ENCODE data around the gene MEG3. TPM values are rescaled to one million over a fixed set of nuclear protein-coding genes. Genes with fewer than 3 reads are reported as not detected.

Gene MEG3
- total RNA-seq, 4 donors from 2014 or later: 1.2 to 18.9 (median 3.5) TPM

GRCh38 chr14:100867631-100868315 is 41.9 kb downstream of the MEG3 start:
- no peak overlapping the region for H3K4me3 ChIP-seq
- 79 to 92% methylated on average over 2 to 13 of the region's 13 CpGs for WGBS, 2 donors
- H3K4me1 ChIP-seq: no peaks in the 10 kb centered on the region
- no peaks in the 10 kb centered on the region for H3K27me3 ChIP-seq
- no peaks in the 10 kb centered on the region for H3K36me3 ChIP-seq
- TF ChIP-seq POLR2A (IDR thresholded peaks at IDR 0.05) (no peak), CTCF (IDR thresholded peaks at IDR 0.05) (no peak)
- no peak for DNase-seq
- H3K9me3 ChIP-seq: no peaks in the 10 kb centered on the region
- intact Hi-C loops (cut with DNase I): no loop called here
- no peak overlapping the region for H3K27ac ChIP-seq

- Histone ChIP-seq H3K27me3 (no peaks in the 10 kb centered on the region), H3K36me3 (no peaks in the 10 kb centered on the region), H3K4me1 (no peaks in the 10 kb centered on the region), H3K9me3 (no peaks in the 10 kb centered on the region), H3K4me3 (no peak overlapping the region), H3K27ac (no peak overlapping the region)
- DNase-seq: no peak
- no peak for TF ChIP-seq CTCF (IDR thresholded peaks at IDR 0.05)
- no peak for TF ChIP-seq POLR2A (IDR thresholded peaks at IDR 0.05)
- WGBS, 2 donors: 82 to 83% methylated on average over 9 to 15 of the region's 24 CpGs
- intact Hi-C loops (cut with DNase I): no loop called here
These were observed 42.9 kb downstream of the MEG3 start for GRCh38 chr14:100868621-100869370.

- H3K9me3 ChIP-seq: no peaks in the 10 kb centered on the region
- intact Hi-C loops (cut with DNase I): no loop called here
- no peaks in the 10 kb centered on the region for H3K36me3 ChIP-seq
- 66 to 68% methylated on average over 15 to 16 of the region's 16 CpGs for WGBS, 2 donors
- no peak for DNase-seq
- TF ChIP-seq POLR2A (IDR thresholded peaks at IDR 0.05): no peak
- TF ChIP-seq CTCF (IDR thresholded peaks at IDR 0.05): no peak
- H3K4me3 ChIP-seq: no peak overlapping the region
- H3K4me1 ChIP-seq: no peaks in the 10 kb centered on the region
- H3K27ac ChIP-seq: no peak overlapping the region
- peaks cover 0 to 9% (median 0%) of the 10 kb centered on the region in 4 donors for H3K27me3 ChIP-seq
These were observed 45.6 kb downstream of the MEG3 start for GRCh38 chr14:100871234-100872186.

- no peak for DNase-seq
- Histone ChIP-seq H3K36me3 (no peaks in the 10 kb centered on the region), H3K27me3 (peaks cover 0 to 9% (median 0%) of the 10 kb centered on the region in 4 donors), H3K4me3 (no peak overlapping the region), H3K9me3 (no peaks in the 10 kb centered on the region), H3K4me1 (no peaks in the 10 kb centered on the region), H3K27ac (no peak overlapping the region)
- intact Hi-C loops (cut with DNase I): no loop called here
- no peak for TF ChIP-seq CTCF (IDR thresholded peaks at IDR 0.05)
- TF ChIP-seq POLR2A (IDR thresholded peaks at IDR 0.05): no peak
- WGBS, 2 donors: 72 to 78% methylated on average over 15 of the region's 15 CpGs
These were observed 46.6 kb downstream of the MEG3 start for GRCh38 chr14:100872259-100873095.

All from esophagus squamous epithelium (tissue), 5 donors.